Measurements from ENCODE around the gene RCSD1. TPM values are rescaled to one million over a fixed set of nuclear protein-coding genes. Genes with fewer than 3 reads are reported as not detected.

Gene RCSD1
- total and polyA plus RNA-seq, 10 of the 15 experiments (the other 5 are each of a cell fraction or from before 2014, with no cell fraction given) = 11.4 to 78.3 (median 71.6) TPM

GRCh38 chr1:167620002-167620401, 10.0 kb upstream of the RCSD1 start:
- no TSS peak for BruUV-seq (replicated peaks)
- intact Hi-C loops (cut with micrococcal nuclease; ENCODE audit: unreplicated experiment) = no loop called here
- TF ChIP-seq, protein P1, sequence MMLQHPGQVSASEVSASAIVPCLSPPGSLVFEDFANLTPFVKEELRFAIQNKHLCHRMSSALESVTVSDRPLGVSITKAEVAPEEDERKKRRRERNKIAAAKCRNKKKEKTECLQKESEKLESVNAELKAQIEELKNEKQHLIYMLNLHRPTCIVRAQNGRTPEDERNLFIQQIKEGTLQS (IDR thresholded peaks at IDR 0.05; ENCODE audit: borderline replicate concordance, extremely low read depth, low read depth, low read length) = no peak
- no peak for TF ChIP-seq TCF3 (IDR thresholded peaks at IDR 0.05; ENCODE audit: borderline replicate concordance, insufficient read depth, low read depth, low read length)
- TF ChIP-seq ZNF592 (IDR thresholded peaks at IDR 0.05) = no peak
- TF ChIP-seq, protein P2, sequence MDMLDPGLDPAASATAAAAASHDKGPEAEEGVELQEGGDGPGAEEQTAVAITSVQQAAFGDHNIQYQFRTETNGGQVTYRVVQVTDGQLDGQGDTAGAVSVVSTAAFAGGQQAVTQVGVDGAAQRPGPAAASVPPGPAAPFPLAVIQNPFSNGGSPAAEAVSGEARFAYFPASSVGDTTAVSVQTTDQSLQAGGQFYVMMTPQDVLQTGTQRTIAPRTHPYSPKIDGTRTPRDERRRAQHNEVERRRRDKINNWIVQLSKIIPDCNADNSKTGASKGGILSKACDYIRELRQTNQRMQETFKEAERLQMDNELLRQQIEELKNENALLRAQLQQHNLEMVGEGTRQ (IDR thresholded peaks at IDR 0.05; ENCODE audit: borderline replicate concordance, low read depth, low read length) = no peak
- TF ChIP-seq FOXM1 (IDR thresholded peaks at IDR 0.05; ENCODE audit: low read depth, low read length) = no peak
- no peak for TF ChIP-seq ZNF274 (IDR thresholded peaks at IDR 0.05; ENCODE audit: insufficient read depth, insufficient read length)
- TF ChIP-seq CHD4 (IDR thresholded peaks at IDR 0.05) = no peak
- no peak for TF ChIP-seq E2F8 (IDR thresholded peaks at IDR 0.05; ENCODE audit: low read depth, partially characterized antibody)
- no peak for TF ChIP-seq ZBTB11 (CRISPR knock-in tag; IDR thresholded peaks at IDR 0.05)
- TF ChIP-seq CHD1 (IDR thresholded peaks at IDR 0.05; ENCODE audit: low read depth, low read length) = no peak
- no peak for TF ChIP-seq SUZ12 (IDR thresholded peaks at IDR 0.05; ENCODE audit: unreplicated experiment)
- no peak for TF ChIP-seq SREBF2 (IDR thresholded peaks at IDR 0.05; ENCODE audit: low read length)

More at GRCh38 chr1:167620002-167620401, 10.0 kb upstream of the RCSD1 start:
- Histone ChIP-seq H3K36me3 (ENCODE audit: control insufficient read depth in 2 of 2, insufficient read depth in 2 of 2, low read length in 1 of 2) (no peaks in the 10 kb centered on the region), H3K4me1 (ENCODE audit: control insufficient read depth, insufficient read depth, low read length) (peaks cover 24% of the 10 kb centered on the region), H3K27ac (ENCODE audit: control insufficient read depth, insufficient read depth) (no peak overlapping the region), H3K79me2 (ENCODE audit: control insufficient read depth, insufficient read depth, low read length) (no peaks in the 10 kb centered on the region), H3K4me3 (no peak overlapping the region), H3K4me2 (ENCODE audit: control insufficient read depth, insufficient read depth) (peak overlapping the region; percentile 70), H3K9ac (ENCODE audit: control insufficient read depth, insufficient read depth, low read length) (no peak overlapping the region), H3K9me3 (replicated peaks; ENCODE audit: control insufficient read depth, insufficient read depth, low read length) (no peaks in the 10 kb centered on the region; the same call in 1 of the 3 replicates), H4K20me1 (ENCODE audit: control insufficient read depth, insufficient read depth) (no peaks in the 10 kb centered on the region), H3K27me3 (replicated peaks in 1 of 2; ENCODE audit: control insufficient read depth in 2 of 2, insufficient read depth in 2 of 2, low read length in 1 of 2) (no peaks in the 10 kb centered on the region), H2AFZ (ENCODE audit: control insufficient read depth, low read depth, low read length) (peak overlapping the region; percentile 66)
- SMC1A ChIA-PET (ENCODE audit: uncharacterized antibody, unreplicated experiment) = interaction anchor here (1.4 to 3.9 kb wide), 3 partner anchors 17 to 615 kb away, joined by 3 to 37 read pairs (median 8); no protein-coding TSS in a partner anchor
- no peak for ATAC-seq
- POLR2A ChIA-PET = interaction anchor here (5.2 kb wide), 1 partner anchor 8 kb away, joined by 29 read pairs; the partner anchor contains the start of gene RCSD1
- in situ Hi-C loops (cut with MboI) = no loop called here
- RAD21 ChIA-PET (ENCODE audit: unreplicated experiment) = interaction anchor here (4.4 kb wide), 1 partner anchor 8 kb away, joined by 35 read pairs; no protein-coding TSS in a partner anchor
- CTCF ChIA-PET = interaction anchor here (1.1 to 2.6 kb wide), 2 partner anchors 17 to 19 kb away, joined by 3 to 8 read pairs; no protein-coding TSS in a partner anchor
- FAIRE-seq = no peak
- DNase-seq (ENCODE audit: low read depth, low spot score) = no peak
- 17% methylated on average over 5 of the region's 5 CpGs for WGBS (ENCODE audit: insufficient coverage, insufficient replicate concordance, low lambda C conversion rate, missing lambda C conversion rate)

All from GM12878 (cell line).